ENCODE measurements around the gene PERCC1. TPM values are rescaled to one million over a fixed set of nuclear protein-coding genes. Genes with fewer than 3 reads are reported as not detected.

The PERCC1 gene
- total and polyA plus RNA-seq, 3 donors from 2014 or later, result 0.31 to 0.71 TPM; not detected in 1

DNA sequence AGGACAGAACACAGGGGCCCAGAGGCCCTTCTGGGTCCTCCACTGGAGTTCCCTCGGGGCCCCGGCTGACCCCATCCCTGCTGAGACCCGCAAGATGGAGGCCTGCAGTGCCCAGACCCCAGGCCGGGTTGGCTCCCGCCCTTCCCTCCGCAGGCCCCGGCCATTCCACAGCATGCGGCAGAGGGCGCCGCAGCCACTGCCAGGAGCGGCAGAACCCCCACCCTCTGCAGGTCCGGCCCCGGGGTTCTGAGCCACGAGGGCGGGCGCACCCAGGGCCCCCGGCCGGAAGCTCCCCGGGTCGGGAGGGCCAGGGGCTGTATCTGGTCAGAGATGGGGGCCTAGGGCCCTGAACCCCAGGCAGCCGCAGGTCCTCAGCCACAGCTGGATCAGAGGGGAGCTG is 2.4 kb upstream of the PERCC1 start:
- no peak for TF ChIP-seq POLR2A (IDR thresholded peaks at IDR 0.05)
- TF ChIP-seq, protein P1, sequence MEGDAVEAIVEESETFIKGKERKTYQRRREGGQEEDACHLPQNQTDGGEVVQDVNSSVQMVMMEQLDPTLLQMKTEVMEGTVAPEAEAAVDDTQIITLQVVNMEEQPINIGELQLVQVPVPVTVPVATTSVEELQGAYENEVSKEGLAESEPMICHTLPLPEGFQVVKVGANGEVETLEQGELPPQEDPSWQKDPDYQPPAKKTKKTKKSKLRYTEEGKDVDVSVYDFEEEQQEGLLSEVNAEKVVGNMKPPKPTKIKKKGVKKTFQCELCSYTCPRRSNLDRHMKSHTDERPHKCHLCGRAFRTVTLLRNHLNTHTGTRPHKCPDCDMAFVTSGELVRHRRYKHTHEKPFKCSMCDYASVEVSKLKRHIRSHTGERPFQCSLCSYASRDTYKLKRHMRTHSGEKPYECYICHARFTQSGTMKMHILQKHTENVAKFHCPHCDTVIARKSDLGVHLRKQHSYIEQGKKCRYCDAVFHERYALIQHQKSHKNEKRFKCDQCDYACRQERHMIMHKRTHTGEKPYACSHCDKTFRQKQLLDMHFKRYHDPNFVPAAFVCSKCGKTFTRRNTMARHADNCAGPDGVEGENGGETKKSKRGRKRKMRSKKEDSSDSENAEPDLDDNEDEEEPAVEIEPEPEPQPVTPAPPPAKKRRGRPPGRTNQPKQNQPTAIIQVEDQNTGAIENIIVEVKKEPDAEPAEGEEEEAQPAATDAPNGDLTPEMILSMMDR (IDR thresholded peaks at IDR 0.05), result peak in 1 of 3 experiments; percentile 15
- WGBS, 2 donors, result 62% methylated on average over 17 of the region's 21 CpGs; no CpG with 5 or more reads in 1 of the 2 donors
- no peak for DNase-seq
- Histone ChIP-seq H3K9me3 (no peaks in the 10 kb centered on the region), H3K27ac (no peak overlapping the region), H3K27me3 (no peaks in the 10 kb centered on the region), H3K4me1 (peaks cover 12% of the 10 kb centered on the region), H3K4me3 (no peak overlapping the region), H3K36me3 (ENCODE audit: low read depth, missing control alignments) (no peaks in the 10 kb centered on the region)
- intact Hi-C loops (cut with DNase I; ENCODE audit: low total_unique reads), result no loop called here

DNA sequence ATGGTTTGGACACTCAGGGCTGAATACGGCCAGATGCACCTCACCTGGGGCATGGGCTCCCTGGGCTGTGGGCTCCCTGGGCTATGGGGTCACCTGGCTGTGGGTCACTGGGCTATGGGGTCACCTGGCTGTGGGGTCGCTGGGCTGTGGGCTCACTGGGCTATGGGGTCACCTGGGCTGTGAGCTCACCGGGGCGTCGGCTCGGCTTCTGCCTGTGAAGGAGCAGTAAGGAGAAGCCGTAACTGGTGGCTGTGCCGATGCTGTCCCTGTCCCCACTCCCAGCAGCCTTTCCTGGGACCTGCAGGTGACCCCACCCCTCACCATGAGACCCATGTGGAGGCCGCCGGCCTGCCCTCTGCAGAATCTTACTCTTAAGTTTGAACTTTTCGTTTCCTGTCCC is 1.9 kb upstream of the PERCC1 start:
- H3K9me3 ChIP-seq, result no peaks in the 10 kb centered on the region
- WGBS, 2 donors, result 88% methylated on average over 9 of the region's 11 CpGs; no CpG with 5 or more reads in 1 of the 2 donors
- no peak overlapping the region for H3K27ac ChIP-seq
- H3K4me1 ChIP-seq, result peaks cover 12% of the 10 kb centered on the region
- intact Hi-C loops (cut with DNase I; ENCODE audit: low total_unique reads), result no loop called here
- no peaks in the 10 kb centered on the region for H3K36me3 ChIP-seq (ENCODE audit: low read depth, missing control alignments)
- H3K4me3 ChIP-seq, result no peak overlapping the region
- TF ChIP-seq, protein P1 (IDR thresholded peaks at IDR 0.05), result no peak
- no peak for TF ChIP-seq POLR2A (IDR thresholded peaks at IDR 0.05)
- no peaks in the 10 kb centered on the region for H3K27me3 ChIP-seq
- no peak for DNase-seq

DNA sequence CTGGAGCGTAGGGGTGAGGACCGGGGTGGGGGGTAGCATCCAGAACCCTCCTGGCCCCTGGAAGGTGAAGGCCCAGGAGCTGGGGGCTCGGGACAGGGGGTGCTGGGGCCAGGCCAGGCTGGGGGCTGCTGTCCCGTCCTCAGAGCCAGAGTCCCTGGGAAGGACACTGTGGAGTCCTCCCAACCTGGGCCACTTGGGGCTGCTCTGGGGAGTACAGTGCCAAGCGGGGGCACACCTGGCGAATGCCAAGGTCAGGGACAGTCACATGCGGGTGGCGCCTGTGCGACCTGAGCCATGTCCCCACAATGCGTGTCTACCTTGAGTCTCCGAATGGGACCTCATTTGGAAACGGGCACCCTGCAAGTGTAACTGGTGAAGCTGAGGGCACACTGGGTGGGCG is 1.2 kb upstream of the PERCC1 start:
- Histone ChIP-seq H3K4me3 (no peak overlapping the region), H3K36me3 (ENCODE audit: low read depth, missing control alignments) (no peaks in the 10 kb centered on the region), H3K9me3 (no peaks in the 10 kb centered on the region), H3K4me1 (peaks cover 12% of the 10 kb centered on the region), H3K27me3 (no peaks in the 10 kb centered on the region), H3K27ac (no peak overlapping the region)
- 89 to 100% methylated on average over 1 to 13 of the region's 13 CpGs for WGBS, 2 donors
- intact Hi-C loops (cut with DNase I; ENCODE audit: low total_unique reads), result no loop called here
- no peak for TF ChIP-seq POLR2A (IDR thresholded peaks at IDR 0.05)
- TF ChIP-seq, protein P1 (IDR thresholded peaks at IDR 0.05), result no peak
- no peak for DNase-seq

DNA sequence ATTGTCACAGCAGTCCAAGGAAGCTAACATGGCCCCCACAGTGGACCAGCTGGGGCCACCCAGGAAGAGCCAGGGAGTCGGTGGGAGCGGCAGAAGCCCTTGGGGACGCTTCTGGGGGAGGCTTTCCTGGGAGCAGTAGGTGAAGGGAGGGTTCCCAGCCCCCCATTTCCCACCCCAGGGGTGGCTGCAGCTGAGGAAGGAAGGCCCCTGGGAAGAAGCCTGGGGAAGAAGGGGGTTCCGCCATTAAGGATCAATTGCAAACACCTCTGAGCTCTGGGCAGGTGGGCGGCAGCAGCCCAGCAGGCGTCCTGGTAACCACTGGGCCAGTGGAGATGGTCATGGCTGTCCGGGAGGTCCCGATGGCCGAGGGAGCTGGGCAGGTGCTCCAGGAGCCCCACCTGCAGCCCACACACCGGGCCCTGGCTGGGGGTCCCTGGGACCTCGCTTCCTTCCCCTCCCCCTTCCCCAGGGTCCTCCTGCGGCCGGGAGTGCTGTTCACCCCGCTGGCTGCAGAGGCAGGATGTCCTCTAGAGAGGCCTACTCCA is 592 bp upstream of the PERCC1 start:
- 60 to 81% methylated on average over 4 to 14 of the region's 14 CpGs for WGBS, 2 donors
- H3K36me3 ChIP-seq (ENCODE audit: low read depth, missing control alignments), result no peaks in the 10 kb centered on the region
- TF ChIP-seq POLR2A (IDR thresholded peaks at IDR 0.05), result no peak
- TF ChIP-seq, protein P1 (IDR thresholded peaks at IDR 0.05), result no peak
- no peaks in the 10 kb centered on the region for H3K27me3 ChIP-seq
- no peak overlapping the region for H3K4me3 ChIP-seq
- H3K9me3 ChIP-seq, result no peaks in the 10 kb centered on the region
- intact Hi-C loops (cut with DNase I; ENCODE audit: low total_unique reads), result no loop called here
- no peak for DNase-seq
- no peak overlapping the region for H3K27ac ChIP-seq
- peaks cover 12% of the 10 kb centered on the region for H3K4me1 ChIP-seq

All from testis (tissue), 3 donors.